Peyer's patch (tissue), 4 donors: ENCODE results near the gene PRELID3B.

ENCODE experiments used
- CTCF ChIP-seq, 6 experiments: fragments of 450-650 bp in 4 of 6; fragments of 200-600 bp in 2 of 6; sonication (generic) in 1 of 6; IDR thresholded peaks; one replicate each; pipeline ENCODE4 v1.5.1; 2017 to 2019; ENCODE audit warnings: antibody characterized with exemption in 6 of 6, mild to moderate bottlenecking in 3 of 6, moderate library complexity in 1 of 6
- POLR2A ChIP-seq, 2 donors: fragments of 450-650 bp; IDR thresholded peaks; one replicate each; pipeline ENCODE4 v1.5.1; 2017; ENCODE audit warnings: antibody characterized with exemption in 2 of 2, mild to moderate bottlenecking in 2 of 2, moderate library complexity in 2 of 2

GRCh38 chr20:58987790-58988564, 54.6 kb downstream of the PRELID3B start:
- TF ChIP-seq CTCF (IDR thresholded peaks at IDR 0.05) (no peak), POLR2A (IDR thresholded peaks at IDR 0.05) (no peak)
